Measurements from ENCODE around the gene PALLD.
"Not testable (repeated sequence)": the region's sequence is repeated elsewhere in the genome, so short reads cannot be mapped to it uniquely, and the experiment has no call there.

PALLD gene

DNA sequence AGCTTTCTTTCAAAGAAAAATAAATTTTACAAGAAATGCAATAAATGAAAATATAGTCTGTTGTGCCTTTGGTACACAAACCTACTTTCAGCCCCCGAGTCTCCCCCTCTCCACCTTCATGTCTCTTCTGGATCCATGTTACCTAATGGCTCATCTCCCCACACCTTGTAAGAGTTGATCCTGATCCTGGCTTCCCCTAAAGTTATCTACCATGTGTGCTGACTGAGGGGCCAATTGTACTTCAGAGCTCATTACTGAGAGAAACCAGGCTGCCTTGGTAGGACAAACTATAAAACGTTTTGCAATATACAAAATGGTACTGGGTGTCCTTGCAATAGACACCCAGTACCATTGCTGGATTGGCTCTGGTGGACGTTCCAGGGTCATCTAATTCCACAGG lies 11.8 kb downstream of the PALLD start:
- no peaks in the 10 kb centered on the region for H3K27me3 Mint-ChIP-seq
- no peak overlapping the region for H3K27ac Mint-ChIP-seq
- peaks cover 42% of the 10 kb centered on the region for H3K4me1 Mint-ChIP-seq
- no peak overlapping the region for H3K4me3 Mint-ChIP-seq
- no peaks in the 10 kb centered on the region for H3K9me3 Mint-ChIP-seq
- no peaks in the 10 kb centered on the region for H3K36me3 Mint-ChIP-seq

DNA sequence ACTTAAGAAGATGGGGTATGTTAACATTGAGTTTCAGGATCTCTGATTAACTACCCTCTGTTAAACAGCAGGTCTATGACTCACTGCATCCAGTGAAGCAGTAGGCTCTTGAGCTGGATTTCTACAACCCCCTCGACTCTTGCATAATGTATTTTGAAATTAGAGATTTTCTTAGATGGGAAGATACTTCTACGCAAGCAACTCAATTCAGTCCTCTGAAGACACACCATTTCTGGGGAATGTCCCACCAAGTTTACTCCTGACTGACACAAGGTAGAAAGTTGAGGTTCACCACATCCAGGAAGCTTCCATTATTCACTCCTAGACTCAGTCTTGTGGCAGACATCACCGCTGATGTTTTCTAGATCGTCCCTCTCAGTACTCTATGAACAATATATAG lies 12.9 kb downstream of the PALLD start:
- Mint-ChIP-seq H3K9me3 (no peaks in the 10 kb centered on the region), H3K4me3 (no peak overlapping the region), H3K27me3 (no peaks in the 10 kb centered on the region), H3K27ac (no peak overlapping the region), H3K4me1 (peaks cover 41% of the 10 kb centered on the region), H3K36me3 (no peaks in the 10 kb centered on the region)

DNA sequence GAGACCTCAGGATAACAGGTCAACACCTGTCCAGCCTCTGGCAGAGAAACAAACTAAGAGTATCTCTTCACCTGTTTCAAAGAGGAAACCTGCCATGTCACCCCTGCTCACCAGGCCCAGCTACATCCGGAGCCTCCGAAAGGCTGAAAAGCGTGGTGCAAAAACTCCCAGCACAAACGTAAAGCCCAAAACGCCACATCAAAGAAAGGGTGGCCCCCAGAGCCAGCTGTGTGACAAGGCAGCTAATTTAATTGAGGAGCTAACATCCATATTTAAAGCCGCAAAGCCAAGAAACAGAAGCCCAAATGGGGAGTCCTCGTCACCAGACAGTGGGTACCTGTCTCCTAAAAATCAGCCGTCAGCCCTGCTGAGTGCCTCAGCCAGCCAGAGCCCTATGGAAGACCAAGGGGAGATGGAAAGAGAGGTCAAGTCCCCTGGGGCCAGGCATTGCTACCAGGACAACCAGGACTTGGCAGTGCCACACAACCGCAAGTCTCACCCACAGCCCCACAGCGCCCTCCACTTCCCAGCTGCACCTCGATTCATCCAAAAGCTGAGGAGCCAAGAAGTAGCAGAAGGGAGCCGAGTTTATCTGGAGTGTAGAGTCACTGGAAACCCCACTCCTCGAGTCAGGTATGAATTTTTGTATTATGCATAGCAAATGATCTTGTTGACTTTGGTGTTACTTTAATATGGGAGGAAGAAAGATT lies 15.1 kb downstream of the PALLD start:
- Mint-ChIP-seq H3K27me3 (no peaks in the 10 kb centered on the region), H3K27ac (peak overlapping the region; percentile 77), H3K4me3 (peak overlapping the region; percentile 54), H3K36me3 (no peaks in the 10 kb centered on the region), H3K9me3 (no peaks in the 10 kb centered on the region), H3K4me1 (peaks cover 41% of the 10 kb centered on the region)

DNA sequence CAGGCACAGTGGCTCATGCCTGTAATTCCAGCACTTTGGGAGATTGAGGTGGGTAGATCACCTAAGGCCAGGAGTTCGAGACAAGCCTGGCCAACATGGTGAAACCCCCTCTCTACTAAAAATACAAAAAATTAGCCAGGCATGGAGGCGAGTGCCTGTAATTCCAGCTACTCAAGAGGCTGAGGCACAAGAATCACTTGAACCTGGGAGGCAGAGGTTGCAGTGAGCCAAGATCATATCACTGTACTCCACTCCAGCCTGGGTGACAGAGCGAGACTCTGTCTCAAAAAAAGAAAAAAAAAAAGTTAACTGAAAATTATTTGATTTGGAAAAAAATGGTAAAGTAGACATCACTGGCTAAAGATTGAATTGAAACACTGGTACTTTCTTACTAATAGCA lies 17.0 kb downstream of the PALLD start:
- H3K27ac Mint-ChIP-seq, H3K36me3 Mint-ChIP-seq, H3K27me3 Mint-ChIP-seq, H3K4me3 Mint-ChIP-seq, H3K9me3 Mint-ChIP-seq: not testable (repeated sequence)
- peaks cover 41% of the 10 kb centered on the region for H3K4me1 Mint-ChIP-seq

DNA sequence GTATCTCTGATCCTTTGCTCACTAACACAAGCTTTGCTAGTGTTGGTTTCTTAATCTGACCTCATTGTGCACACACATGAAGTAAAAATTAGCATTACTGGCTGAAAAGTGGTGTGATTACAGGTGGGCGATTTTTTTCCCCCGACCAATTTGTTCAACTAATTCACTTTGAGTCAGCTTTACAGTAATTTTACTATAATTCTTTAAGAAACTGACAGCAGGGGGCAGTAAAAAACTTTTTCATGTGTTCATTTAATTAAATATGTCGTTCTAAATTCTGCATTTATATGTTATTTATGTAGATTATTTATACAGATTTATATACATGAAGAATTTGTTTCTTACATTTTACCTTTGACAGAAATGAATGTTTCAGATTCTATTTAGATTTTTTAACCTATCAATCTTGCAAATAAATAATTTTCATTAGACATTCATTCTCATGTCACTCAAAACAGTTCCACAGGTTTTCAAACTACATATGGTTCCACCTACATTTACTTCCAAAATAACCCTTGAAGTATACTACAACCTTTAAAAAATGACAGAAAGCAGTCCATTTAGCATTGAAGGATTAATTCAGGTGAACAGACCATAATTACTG lies 17.5 kb downstream of the PALLD start:
- H3K36me3 Mint-ChIP-seq: no peaks in the 10 kb centered on the region
- peaks cover 40% of the 10 kb centered on the region for H3K4me1 Mint-ChIP-seq
- peak overlapping the region; percentile 28 for H3K4me3 Mint-ChIP-seq
- no peaks in the 10 kb centered on the region for H3K9me3 Mint-ChIP-seq
- no peaks in the 10 kb centered on the region for H3K27me3 Mint-ChIP-seq
- H3K27ac Mint-ChIP-seq: no peak overlapping the region

DNA sequence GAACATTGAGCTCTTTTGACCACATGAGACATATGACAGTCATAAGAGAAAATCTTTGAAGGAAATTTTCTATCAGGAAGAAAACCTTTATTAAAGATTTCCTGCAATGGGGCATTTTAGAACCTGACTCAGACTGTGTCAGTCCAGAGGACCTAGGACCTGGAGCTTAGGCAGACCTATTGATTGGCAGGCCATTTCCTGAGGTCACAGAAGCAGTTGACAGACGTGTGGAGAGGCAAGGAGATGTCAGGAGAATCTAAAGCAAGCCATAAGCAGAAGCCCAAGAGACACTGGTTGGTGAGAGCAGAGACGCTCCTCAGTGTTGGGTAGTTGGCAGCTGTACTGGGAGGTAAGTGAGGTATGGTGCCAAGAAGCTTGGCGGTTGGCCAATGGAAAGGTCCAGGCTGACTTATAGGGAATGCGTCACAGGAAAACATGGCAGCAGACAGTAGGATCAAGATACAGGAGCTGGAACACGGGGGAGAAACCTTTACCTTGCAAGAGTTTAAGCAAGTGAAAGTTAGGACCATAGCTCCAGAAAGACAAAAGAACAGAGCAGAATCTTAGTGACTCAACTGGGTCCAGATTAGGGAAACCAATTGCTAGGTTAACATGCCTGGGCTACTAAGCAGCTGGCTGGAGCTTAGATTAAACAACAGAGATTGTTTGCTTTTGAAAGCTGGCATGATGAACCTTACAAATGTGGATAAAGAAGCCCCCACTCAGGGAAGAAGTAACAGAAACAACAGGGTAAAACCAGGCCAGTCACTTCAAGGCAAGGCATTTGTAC lies 18.6 kb downstream of the PALLD start:
- no peaks in the 10 kb centered on the region for H3K9me3 Mint-ChIP-seq
- no peaks in the 10 kb centered on the region for H3K36me3 Mint-ChIP-seq
- no peak overlapping the region for H3K27ac Mint-ChIP-seq
- H3K4me3 Mint-ChIP-seq: no peak overlapping the region
- peaks cover 29% of the 10 kb centered on the region for H3K4me1 Mint-ChIP-seq
- H3K27me3 Mint-ChIP-seq: no peaks in the 10 kb centered on the region

DNA sequence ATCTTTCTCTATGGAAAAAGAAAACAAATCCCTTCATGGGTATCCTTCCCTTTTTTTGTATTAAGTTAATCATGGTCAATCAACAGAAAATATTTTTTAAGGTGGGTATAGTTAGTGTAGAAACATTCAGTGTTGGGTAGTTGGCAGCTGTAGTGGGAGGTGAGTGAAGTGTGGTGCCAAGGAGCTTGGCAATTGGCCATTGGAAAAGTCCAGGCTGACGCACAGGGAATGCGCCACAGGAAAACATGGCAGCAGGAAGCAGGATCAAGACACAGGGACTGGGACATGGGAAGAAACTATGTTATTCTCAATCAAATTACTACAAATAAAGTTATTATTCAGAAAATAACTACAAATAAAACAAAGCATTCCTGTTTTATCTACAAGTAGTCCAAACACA lies 20.0 kb downstream of the PALLD start:
- Mint-ChIP-seq H3K27me3 (peaks cover 2% of the 10 kb centered on the region), H3K36me3 (no peaks in the 10 kb centered on the region), H3K4me3 (no peak overlapping the region), H3K4me1 (peaks cover 15% of the 10 kb centered on the region), H3K9me3 (no peaks in the 10 kb centered on the region), H3K27ac (no peak overlapping the region)

DNA sequence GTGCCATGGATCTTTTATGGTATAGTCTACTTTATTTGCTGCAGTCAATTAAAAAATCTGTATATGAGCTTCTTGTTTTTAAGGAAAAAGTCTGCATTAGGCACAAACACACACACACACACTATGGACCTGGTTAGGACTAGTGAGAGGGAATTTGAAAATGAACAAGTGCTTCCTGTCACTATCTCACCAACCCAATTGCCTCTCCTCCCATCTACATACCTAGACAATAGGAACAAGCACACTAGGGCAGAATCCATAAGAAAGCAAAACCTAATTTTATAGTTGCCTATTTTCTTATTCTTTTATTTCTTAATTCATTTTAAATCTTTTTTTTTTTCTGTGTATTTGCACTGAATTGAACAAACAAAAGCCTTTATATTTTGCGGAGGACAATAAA lies 22.7 kb downstream of the PALLD start:
- Mint-ChIP-seq H3K4me1 (no peaks in the 10 kb centered on the region), H3K27ac (no peak overlapping the region), H3K9me3 (no peaks in the 10 kb centered on the region), H3K27me3 (peaks cover 2% of the 10 kb centered on the region), H3K4me3 (no peak overlapping the region), H3K36me3 (no peaks in the 10 kb centered on the region)

DNA sequence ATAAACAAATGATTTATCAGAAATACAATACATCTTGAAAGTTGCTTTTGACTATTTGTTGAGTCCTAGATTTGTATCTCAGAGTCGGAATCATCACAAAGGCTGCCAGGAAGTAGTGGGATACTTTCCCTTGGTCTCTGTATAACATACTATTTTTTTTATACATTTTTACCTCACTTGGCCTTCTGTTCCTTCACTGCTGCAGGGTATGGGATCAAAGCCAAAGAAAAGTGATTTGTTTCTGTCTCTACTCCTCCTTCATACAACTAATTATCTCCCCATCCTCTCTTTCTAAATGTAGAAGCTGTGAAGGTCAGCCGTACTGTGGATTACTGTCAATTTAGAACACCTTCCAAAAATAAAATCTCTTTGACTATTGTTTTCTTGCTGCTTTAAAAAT lies 24.9 kb downstream of the PALLD start:
- no peaks in the 10 kb centered on the region for H3K36me3 Mint-ChIP-seq
- H3K9me3 Mint-ChIP-seq: no peaks in the 10 kb centered on the region
- H3K27me3 Mint-ChIP-seq: peaks cover 5% of the 10 kb centered on the region
- no peak overlapping the region for H3K27ac Mint-ChIP-seq
- no peaks in the 10 kb centered on the region for H3K4me1 Mint-ChIP-seq
- H3K4me3 Mint-ChIP-seq: no peak overlapping the region

DNA sequence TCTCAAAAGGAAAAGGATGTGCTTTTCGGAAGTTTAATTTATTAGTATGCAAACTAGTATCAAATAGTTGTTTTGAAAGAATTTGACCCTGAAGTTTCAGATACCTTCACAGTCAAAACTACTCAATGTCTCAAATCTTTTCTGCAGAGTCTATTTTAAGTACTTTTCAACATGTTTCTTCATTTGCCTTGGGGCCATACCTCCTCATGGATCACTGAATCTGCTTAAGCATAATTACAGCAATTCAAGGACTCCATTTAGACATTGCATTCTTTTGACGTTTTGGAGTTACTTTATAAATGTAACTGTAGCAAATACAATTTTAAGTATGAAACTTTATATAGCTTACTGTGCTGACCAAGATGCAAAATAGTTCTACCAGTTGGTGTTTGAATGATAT lies 25.5 kb downstream of the PALLD start:
- no peak overlapping the region for H3K4me3 Mint-ChIP-seq
- no peaks in the 10 kb centered on the region for H3K4me1 Mint-ChIP-seq
- no peaks in the 10 kb centered on the region for H3K9me3 Mint-ChIP-seq
- no peak overlapping the region for H3K27ac Mint-ChIP-seq
- no peaks in the 10 kb centered on the region for H3K36me3 Mint-ChIP-seq
- peaks cover 5% of the 10 kb centered on the region for H3K27me3 Mint-ChIP-seq

DNA sequence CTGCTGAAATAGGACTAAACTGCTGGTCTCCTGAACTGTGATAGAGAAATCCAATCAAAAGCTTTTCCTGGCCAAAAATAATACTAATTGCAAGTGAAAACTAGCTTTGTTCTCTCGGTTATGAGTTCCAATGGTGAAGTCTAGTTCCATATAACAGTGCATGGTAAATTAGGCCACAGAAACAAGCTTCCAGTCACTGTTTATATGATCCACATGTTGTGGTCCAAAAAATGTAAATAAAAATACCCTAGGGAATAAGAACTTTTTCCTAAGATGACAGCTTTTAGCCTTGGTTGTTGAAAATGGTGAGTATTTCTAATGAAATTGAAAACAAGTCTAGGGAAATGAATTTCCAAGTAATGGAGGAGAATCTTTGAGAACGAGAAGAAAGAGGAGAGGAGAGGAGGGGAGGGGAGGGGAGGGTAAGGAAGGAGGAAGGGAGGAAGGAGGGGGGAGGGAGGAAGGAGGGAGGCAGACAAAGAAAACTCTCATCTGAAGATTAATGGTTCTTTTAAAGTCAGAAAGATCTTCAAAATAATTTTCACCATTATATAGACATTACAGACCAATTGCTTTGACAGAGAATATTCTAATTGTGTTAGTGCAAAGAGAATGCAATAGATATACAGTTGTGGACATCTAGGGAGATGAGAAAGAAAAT lies 26.1 kb downstream of the PALLD start:
- Mint-ChIP-seq H3K27me3 (peaks cover 7% of the 10 kb centered on the region), H3K4me3 (no peak overlapping the region), H3K9me3 (no peaks in the 10 kb centered on the region), H3K4me1 (no peaks in the 10 kb centered on the region), H3K27ac (no peak overlapping the region), H3K36me3 (no peaks in the 10 kb centered on the region)

DNA sequence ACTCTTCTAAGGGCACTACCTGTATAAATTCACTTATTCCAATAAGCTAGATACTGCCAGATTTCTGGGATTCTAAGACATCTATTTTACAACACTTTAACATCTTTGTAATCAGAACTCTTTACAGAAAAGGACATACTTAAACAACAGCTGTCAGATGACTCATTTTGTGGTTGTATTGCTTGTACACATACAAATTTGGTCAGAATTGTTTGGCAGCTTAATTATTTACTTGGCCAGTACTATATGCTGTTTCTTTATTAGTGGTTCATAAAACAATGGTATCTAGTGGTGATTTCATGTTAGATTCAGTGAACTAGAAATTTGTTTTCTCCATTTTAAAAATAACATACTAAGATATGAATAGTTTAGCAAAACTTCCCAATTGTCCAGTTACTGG lies 27.2 kb downstream of the PALLD start:
- Mint-ChIP-seq H3K4me1 (no peaks in the 10 kb centered on the region), H3K9me3 (no peaks in the 10 kb centered on the region), H3K27me3 (peaks cover 8% of the 10 kb centered on the region), H3K36me3 (no peaks in the 10 kb centered on the region), H3K27ac (no peak overlapping the region), H3K4me3 (no peak overlapping the region)

DNA sequence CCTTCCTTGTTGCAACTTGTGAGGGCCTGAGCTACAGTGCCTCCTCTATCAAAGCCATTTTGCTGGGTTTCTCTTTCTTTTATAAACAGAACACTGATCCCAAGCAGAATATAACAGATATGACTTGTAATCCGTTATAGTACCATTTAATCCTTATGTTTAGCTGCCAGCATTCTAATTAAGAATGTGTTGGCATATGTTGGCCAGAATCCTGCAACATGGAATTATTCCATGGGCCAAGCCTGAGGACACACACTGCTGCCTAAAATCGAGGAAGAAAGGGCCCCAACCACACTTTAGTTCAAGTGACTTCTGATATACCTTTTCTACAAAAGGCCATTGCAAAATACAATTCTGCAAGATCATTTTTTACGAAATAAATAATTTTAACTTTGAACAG lies 28.0 kb downstream of the PALLD start:
- H3K27me3 Mint-ChIP-seq: peaks cover 8% of the 10 kb centered on the region
- no peak overlapping the region for H3K4me3 Mint-ChIP-seq
- H3K4me1 Mint-ChIP-seq: no peaks in the 10 kb centered on the region
- H3K27ac Mint-ChIP-seq: no peak overlapping the region
- H3K9me3 Mint-ChIP-seq: no peaks in the 10 kb centered on the region
- H3K36me3 Mint-ChIP-seq: no peaks in the 10 kb centered on the region

DNA sequence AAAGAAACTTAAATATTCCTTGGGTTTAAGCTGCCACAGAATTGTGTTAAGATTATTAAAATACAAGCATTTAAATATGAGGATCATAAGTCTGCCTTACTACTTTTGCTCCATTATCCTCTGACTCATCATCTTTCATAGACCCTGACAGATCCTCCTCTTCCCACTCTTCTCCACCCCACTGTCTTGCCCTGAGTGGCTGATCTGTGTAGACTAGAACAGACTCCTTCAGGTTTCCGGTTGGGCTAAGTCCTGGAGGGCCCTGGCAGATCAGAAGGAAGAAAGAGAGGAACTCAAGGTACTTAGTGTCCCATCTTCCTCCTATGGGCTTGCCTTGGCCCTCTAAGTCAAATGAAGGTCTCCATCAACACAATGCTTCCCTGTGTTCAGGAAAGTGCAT lies 30.7 kb downstream of the PALLD start:
- H3K9me3 Mint-ChIP-seq: no peaks in the 10 kb centered on the region
- H3K36me3 Mint-ChIP-seq: no peaks in the 10 kb centered on the region
- peaks cover 6% of the 10 kb centered on the region for H3K27me3 Mint-ChIP-seq
- no peak overlapping the region for H3K4me3 Mint-ChIP-seq
- no peaks in the 10 kb centered on the region for H3K4me1 Mint-ChIP-seq
- no peak overlapping the region for H3K27ac Mint-ChIP-seq

DNA sequence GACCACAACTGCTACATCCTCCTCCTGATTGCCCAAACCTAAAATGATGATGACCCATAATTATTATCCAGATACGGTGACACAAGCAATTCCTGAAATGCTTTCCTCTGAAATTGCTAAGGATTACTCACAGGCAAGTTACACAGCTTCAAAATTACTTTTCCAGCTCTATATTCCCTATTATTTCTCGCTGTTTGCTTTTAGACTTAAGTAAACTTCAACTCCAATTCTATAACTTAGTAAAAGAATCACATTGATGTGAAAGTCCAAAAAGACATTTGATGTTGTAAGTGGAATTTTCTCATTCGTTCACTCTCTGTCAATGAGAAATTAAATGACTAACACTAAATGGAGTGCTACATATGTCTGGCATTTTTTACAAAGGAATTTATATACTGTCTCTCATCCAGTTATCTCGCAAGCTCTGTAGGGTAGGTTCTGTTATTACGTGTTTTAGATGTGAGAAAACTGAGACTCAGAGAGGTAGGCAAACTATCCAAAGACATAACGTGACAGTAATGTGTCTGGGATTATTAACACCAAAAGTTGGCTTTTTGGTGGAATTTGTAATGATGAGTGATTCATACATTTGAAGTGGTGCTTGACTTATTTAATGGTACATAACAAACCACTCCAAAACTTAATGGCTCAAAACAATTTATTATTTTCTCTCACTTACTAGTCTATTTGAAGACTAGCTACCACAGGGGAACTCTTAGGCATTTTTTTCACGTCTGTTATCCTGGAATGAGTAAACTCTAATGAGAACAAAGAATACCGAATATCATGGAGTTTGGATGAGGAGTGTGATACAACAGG lies 31.5 kb downstream of the PALLD start:
- Mint-ChIP-seq H3K4me1 (no peaks in the 10 kb centered on the region), H3K36me3 (no peaks in the 10 kb centered on the region), H3K4me3 (no peak overlapping the region), H3K27me3 (peaks cover 6% of the 10 kb centered on the region), H3K27ac (no peak overlapping the region), H3K9me3 (no peaks in the 10 kb centered on the region)

Measured in activated naive CD4-positive, alpha-beta T cell treated with anti-CD3 and anti-CD28 coated beads, Interleukin-2, amount 50 U/mL, for 24 hours (primary cell).